Stimulated activated naive CD8-positive, alpha-beta T cell treated with anti-CD3 and anti-CD28 coated beads, Interleukin-15, amount 100 ng/mL, for 72 hours (primary cell): ENCODE results near the gene GRK1.

ENCODE experiments used
- ATAC-seq: fragments of 150-1000 bp; cut with Tn5 transposase; 2 replicates; pipeline ENCODE4 v1.10.0; 2021; ENCODE audit warnings: mild to moderate bottlenecking, moderate library complexity
- DNase-seq, 2 donors: peaks; one replicate each; pipeline ENCODE4 v3.0.0; 2021 to 2022
- H3K27ac Mint-ChIP-seq, 2 donors: one replicate each; pipeline ENCODE4 v1.8.0; 2022; ENCODE audit warnings: mild to moderate bottlenecking in 2 of 2, mixed read lengths in 2 of 2, moderate library complexity in 2 of 2
- H3K27me3 Mint-ChIP-seq: one replicate; pipeline ENCODE4 v1.8.0; 2022; ENCODE audit warnings: mixed read lengths
- H3K4me1 Mint-ChIP-seq: one replicate; pipeline ENCODE4 v1.8.0; 2022; ENCODE audit warnings: mild to moderate bottlenecking, mixed read lengths
- H3K4me3 Mint-ChIP-seq, 2 donors: one replicate each; pipeline ENCODE4 v1.8.0; 2022; ENCODE audit warnings: mild to moderate bottlenecking in 2 of 2, mixed read lengths in 2 of 2, moderate library complexity in 1 of 2
- H3K9me3 Mint-ChIP-seq, 2 donors: one replicate each; pipeline ENCODE4 v1.8.0; 2022; ENCODE audit warnings: mixed read lengths in 2 of 2

GRK1 gene

GRCh38 chr13:113664751-113665596 is 2.0 kb upstream of the GRK1 start:
- Mint-ChIP-seq H3K4me1 (no peaks in the 10 kb centered on the region), H3K27me3 (no peaks in the 10 kb centered on the region), H3K9me3 (peaks cover 15 to 23% of the 10 kb centered on the region in 2 donors), H3K27ac (no peak overlapping the region), H3K4me3 (no peak overlapping the region)
- ATAC-seq: no peak
- no peak for DNase-seq

GRCh38 chr13:113665597-113666328 is 1.3 kb upstream of the GRK1 start:
- peaks cover 12 to 15% of the 10 kb centered on the region in 2 donors for H3K9me3 Mint-ChIP-seq

GRCh38 chr13:113666329-113666670 is 719 bp upstream of the GRK1 start:
- Mint-ChIP-seq H3K4me3 (no peak overlapping the region), H3K27me3 (no peaks in the 10 kb centered on the region), H3K27ac (no peak overlapping the region), H3K4me1 (no peaks in the 10 kb centered on the region), H3K9me3 (peaks cover 7 to 10% of the 10 kb centered on the region in 2 donors)
- ATAC-seq: no peak
- DNase-seq: no peak

More at GRCh38 chr13:113665597-113666328, 1.3 kb upstream of the GRK1 start:
- Mint-ChIP-seq H3K4me3 (no peak overlapping the region), H3K4me1 (no peaks in the 10 kb centered on the region), H3K27me3 (no peaks in the 10 kb centered on the region), H3K27ac (no peak overlapping the region)
- no peak for DNase-seq
- ATAC-seq: no peak

- Mint-ChIP-seq H3K4me3 (no peak overlapping the region), H3K9me3 (peaks cover 0 to 5% of the 10 kb centered on the region in 2 donors), H3K4me1 (no peaks in the 10 kb centered on the region), H3K27me3 (no peaks in the 10 kb centered on the region), H3K27ac (no peak overlapping the region)
- DNase-seq (no peak), ATAC-seq (peak; percentile 28)
Observed at GRCh38 chr13:113667771-113668490, 912 bp downstream of the GRK1 start.

GRCh38 chr13:113668491-113668971 is 1.5 kb downstream of the GRK1 start:
- no peaks in the 10 kb centered on the region for H3K4me1 Mint-ChIP-seq
- H3K27me3 Mint-ChIP-seq: no peaks in the 10 kb centered on the region
- DNase-seq: no peak
- peaks cover 0 to 5% of the 10 kb centered on the region in 2 donors for H3K9me3 Mint-ChIP-seq
- no peak overlapping the region for H3K4me3 Mint-ChIP-seq
- ATAC-seq: no peak
- no peak overlapping the region for H3K27ac Mint-ChIP-seq

GRCh38 chr13:113669231-113669754 is 2.3 kb downstream of the GRK1 start:
- Mint-ChIP-seq H3K27me3 (no peaks in the 10 kb centered on the region), H3K4me3 (no peak overlapping the region), H3K4me1 (no peaks in the 10 kb centered on the region), H3K27ac (no peak overlapping the region), H3K9me3 (peaks cover 0 to 5% of the 10 kb centered on the region in 2 donors)
- ATAC-seq (no peak), DNase-seq (no peak)

GRCh38 chr13:113669755-113670341 is 2.8 kb downstream of the GRK1 start:
- H3K9me3 Mint-ChIP-seq: peaks cover 0 to 5% of the 10 kb centered on the region in 2 donors
- ATAC-seq (peak; percentile 13), DNase-seq (no peak)
- no peak overlapping the region for H3K27ac Mint-ChIP-seq
- H3K4me1 Mint-ChIP-seq: no peaks in the 10 kb centered on the region
- no peaks in the 10 kb centered on the region for H3K27me3 Mint-ChIP-seq
- no peak overlapping the region for H3K4me3 Mint-ChIP-seq

- H3K9me3 Mint-ChIP-seq: peaks cover 0 to 5% of the 10 kb centered on the region in 2 donors
- ATAC-seq (peak; percentile 50), DNase-seq (no peak)
- no peak overlapping the region for H3K4me3 Mint-ChIP-seq
- no peaks in the 10 kb centered on the region for H3K27me3 Mint-ChIP-seq
- H3K4me1 Mint-ChIP-seq: no peaks in the 10 kb centered on the region
- H3K27ac Mint-ChIP-seq: no peak overlapping the region
Observed at GRCh38 chr13:113670541-113670940, 3.5 kb downstream of the GRK1 start.

GRCh38 chr13:113671066-113672001 is 4.3 kb downstream of the GRK1 start:
- H3K9me3 Mint-ChIP-seq: peaks cover 0 to 5% of the 10 kb centered on the region in 2 donors
- H3K27ac Mint-ChIP-seq: peak overlapping the region in 1 of 2 donors; percentile 32
- H3K27me3 Mint-ChIP-seq: no peaks in the 10 kb centered on the region
- DNase-seq: no peak
- no peak overlapping the region for H3K4me3 Mint-ChIP-seq
- no peak for ATAC-seq
- H3K4me1 Mint-ChIP-seq: no peaks in the 10 kb centered on the region

- H3K9me3 Mint-ChIP-seq: peaks cover 0 to 5% of the 10 kb centered on the region in 2 donors
- H3K27ac Mint-ChIP-seq: peak overlapping the region; percentile 1 to 75
- H3K27me3 Mint-ChIP-seq: no peaks in the 10 kb centered on the region
- H3K4me3 Mint-ChIP-seq: no peak overlapping the region
- H3K4me1 Mint-ChIP-seq: no peaks in the 10 kb centered on the region
- DNase-seq (no peak), ATAC-seq (peak; percentile 53)
Observed at GRCh38 chr13:113672002-113672651, 5.1 kb downstream of the GRK1 start.

GRCh38 chr13:113722921-113723320 is 55.9 kb downstream of the GRK1 start:
- ATAC-seq (no peak), DNase-seq (no peak)
- H3K27me3 Mint-ChIP-seq: no peaks in the 10 kb centered on the region
- no peak overlapping the region for H3K27ac Mint-ChIP-seq
- H3K9me3 Mint-ChIP-seq: no peaks in the 10 kb centered on the region
- H3K4me3 Mint-ChIP-seq: no peak overlapping the region
- peaks cover 12% of the 10 kb centered on the region for H3K4me1 Mint-ChIP-seq

GRCh38 chr13:113723410-113724015 is 56.5 kb downstream of the GRK1 start:
- Mint-ChIP-seq H3K9me3 (no peaks in the 10 kb centered on the region), H3K27me3 (peaks cover 4% of the 10 kb centered on the region), H3K4me3 (no peak overlapping the region), H3K27ac (no peak overlapping the region), H3K4me1 (peaks cover 12% of the 10 kb centered on the region)
- no peak for DNase-seq
- no peak for ATAC-seq

- H3K27ac Mint-ChIP-seq: peak overlapping the region in 1 of 2 donors; percentile 99
- peaks cover 11% of the 10 kb centered on the region for H3K27me3 Mint-ChIP-seq
- ATAC-seq (no peak), DNase-seq (no peak)
- H3K4me3 Mint-ChIP-seq: peak overlapping the region; percentile 80 to 87
- H3K4me1 Mint-ChIP-seq: peaks cover 12% of the 10 kb centered on the region
- H3K9me3 Mint-ChIP-seq: no peaks in the 10 kb centered on the region
Observed at GRCh38 chr13:113724016-113724758, 57.2 kb downstream of the GRK1 start.
